HCT116 (cell line): Measurements from ENCODE around the gene STYXL2. TPM values are rescaled to one million over a fixed set of nuclear protein-coding genes. Genes with fewer than 3 reads are reported as not detected.

Experiments used
- ATAC-seq: fragments of 200-7000 bp; cut with Tn5 transposase; 2 replicates; pipeline ENCODE4 v1.9.1; 2020; ENCODE audit warnings: mild to moderate bottlenecking, moderate library complexity
- BruUV-seq: library from RNA; stranded (reverse); fragments of 400-500 nt; replicated peaks from 2 replicates; lab custom pipeline; 2021; lab: Mats Ljungman, UMichigan
- CTCF ChIA-PET: fragments of 300-600 bp; sonication (Branson Sonifier 250); formaldehyde crosslinking; loops from one replicate; lab custom pipeline; 2021; ENCODE audit warnings: antibody characterized with exemption; lab: Charles Lee
- POLR2A ChIA-PET: fragments of 300-600, 350-600 bp; sonication (Branson Sonifier 250); formaldehyde crosslinking; loops from one replicate; lab custom pipeline; 2021; ENCODE audit warnings: antibody characterized with exemption; lab: Charles Lee
- RAD21 ChIA-PET, 2 experiments: fragments of 300-600 bp; sonication (Branson Sonifier 250); formaldehyde crosslinking; loops; one replicate each; lab custom pipeline; 2023; ENCODE audit warnings: low total read pairs in 2 of 2; ENCODE audit not compliant: uncharacterized antibody in 2 of 2, unreplicated experiment in 2 of 2, low non-redundant PET in 1 of 2; lab: Charles Lee
- DNase-seq: peaks from one replicate; pipeline ENCODE4 v3.0.0-alpha.2; 2010; ENCODE audit warnings: low read depth, low spot score
- H2AFZ ChIP-seq: fragments of 200-600 bp; shearing (Covaris generic), sonication (generic); 2 replicates; pipeline ENCODE4 v1.6.1; 2017; ENCODE audit warnings: low read depth, mixed run types, mixed read lengths, antibody characterized with exemption, low read length; ENCODE audit not compliant: poor library complexity, severe bottlenecking
- H3K27ac ChIP-seq: 2 replicates; pipeline ENCODE4 v1.5.1; 2012; ENCODE audit warnings: low read depth, low read length
- H3K27me3 ChIP-seq: fragments of 200-600 bp; sonication (generic); 2 replicates; pipeline ENCODE4 v1.6.1; 2016; ENCODE audit warnings: mixed run types, low read length, mixed read lengths; ENCODE audit not compliant: insufficient read depth
- H3K36me3 ChIP-seq, 2 experiments: fragments of 200-500 bp in 1 of 2; fragments of 200-600 bp in 1 of 2; sonication (Bioruptor generic) in 1 of 2; sonication (generic) in 1 of 2; 2 replicates each; pipeline versions ENCODE4 v1.5.1 to v1.6.1; 2014 to 2016; ENCODE audit warnings: low read length in 2 of 2, inconsistent platforms in 1 of 2, mixed read lengths in 1 of 2, mixed run types in 1 of 2; ENCODE audit not compliant: insufficient read depth in 2 of 2, control insufficient read depth in 1 of 2
- H3K4me1 ChIP-seq, 2 experiments: fragments of 200-600 bp in 1 of 2; sonication (generic) in 1 of 2; 2 replicates each; pipeline versions ENCODE4 v1.5.1 to v1.6.1; 2012 to 2017; ENCODE audit warnings: low read length in 2 of 2, inconsistent platforms in 1 of 2, mild to moderate bottlenecking in 1 of 2, mixed read lengths in 1 of 2, mixed run types in 1 of 2, moderate library complexity in 1 of 2; ENCODE audit not compliant: insufficient read depth in 2 of 2, control insufficient read depth in 1 of 2
- H3K4me2 ChIP-seq: fragments of 200-600 bp; sonication (generic); 2 replicates; pipeline ENCODE4 v1.6.1; 2017; ENCODE audit warnings: mixed run types, low read length, mixed read lengths
- H3K4me3 ChIP-seq, 2 experiments: fragments of 200-600 bp in 1 of 2; sonication (generic) in 1 of 2; replicated peaks in 1 of 2; 2 replicates each; pipeline ENCODE4 v1.5.1; 2011 to 2016; ENCODE audit warnings: low read length in 2 of 2, control low read depth in 1 of 2, low read depth in 1 of 2, mild to moderate bottlenecking in 1 of 2, mixed read lengths in 1 of 2, mixed run types in 1 of 2
- H3K79me2 ChIP-seq: fragments of 200-600 bp; sonication (generic); 2 replicates; pipeline ENCODE4 v1.6.1; 2017; ENCODE audit warnings: mild to moderate bottlenecking, mixed run types, low read length, moderate library complexity, mixed read lengths; ENCODE audit not compliant: insufficient read depth
- H3K9ac ChIP-seq: fragments of 200-600 bp; sonication (generic); 2 replicates; pipeline ENCODE4 v1.6.1; 2016; ENCODE audit warnings: low read length, mixed read lengths
- H3K9me2 ChIP-seq: fragments of 200-600 bp; sonication (generic), shearing (Covaris generic); 2 replicates; pipeline ENCODE4 v1.6.1; 2017; ENCODE audit warnings: mixed run types, mild to moderate bottlenecking, moderate library complexity; ENCODE audit not compliant: insufficient read depth
- H3K9me3 ChIP-seq, 2 experiments: fragments of 200-500 bp in 1 of 2; fragments of 200-600 bp in 1 of 2; sonication (Bioruptor generic) in 1 of 2; sonication (generic) in 1 of 2; 2 replicates each; pipeline ENCODE4 v1.6.1; 2014 to 2017; ENCODE audit warnings: low read length in 2 of 2, mixed read lengths in 2 of 2, inconsistent platforms in 1 of 2, low read depth in 1 of 2, mild to moderate bottlenecking in 1 of 2, mixed run types in 1 of 2, moderate library complexity in 1 of 2; ENCODE audit not compliant: control insufficient read depth in 1 of 2, insufficient read depth in 1 of 2
- H4K20me1 ChIP-seq: fragments of 200-600 bp; sonication (generic), shearing (Covaris generic); 2 replicates; pipeline ENCODE4 v1.6.1; 2017; ENCODE audit warnings: mixed run types, mild to moderate bottlenecking, moderate library complexity; ENCODE audit not compliant: insufficient read depth
- EGR1 ChIP-seq: IDR thresholded peaks from 2 replicates; pipeline ENCODE4 v1.6.1; 2012; ENCODE audit warnings: low read depth
- ELF1 ChIP-seq: IDR thresholded peaks from 2 replicates; pipeline ENCODE4 v1.6.1; 2012; ENCODE audit warnings: low read depth, borderline replicate concordance
- EZH2 ChIP-seq: fragments of 200-600 bp; sonication (generic); IDR thresholded peaks from 2 replicates; pipeline ENCODE4 v1.6.1; 2017; ENCODE audit warnings: antibody characterized with exemption, mixed run types
- POLR2A ChIP-seq: IDR thresholded peaks from 2 replicates; pipeline ENCODE4 v1.7.0; 2011; ENCODE audit warnings: borderline replicate concordance; ENCODE audit not compliant: insufficient read depth, insufficient read length; ENCODE audit errors: extremely low read depth
- POLR2AphosphoS5 ChIP-seq: IDR thresholded peaks from 2 replicates; pipeline ENCODE4 v1.6.1; 2011; ENCODE audit warnings: mild to moderate bottlenecking, low read depth, low read length, moderate library complexity
- RAD21 ChIP-seq: IDR thresholded peaks from 2 replicates; pipeline ENCODE4 v1.6.1; 2012; ENCODE audit warnings: low read depth, mild to moderate bottlenecking
- TCF7L2 ChIP-seq: IDR thresholded peaks from 2 replicates; pipeline ENCODE4 v1.7.0; 2011; ENCODE audit warnings: borderline replicate concordance, inconsistent platforms; ENCODE audit not compliant: insufficient read depth, insufficient read length; ENCODE audit errors: extremely low read depth
- ZNF274 ChIP-seq: fragments of 200-500 bp; sonication (Bioruptor generic); IDR thresholded peaks from 2 replicates; pipeline ENCODE4 v1.6.1; 2014; ENCODE audit warnings: mild to moderate bottlenecking, low read depth, low read length, inconsistent platforms
- intact Hi-C: fragments of 100-400 bp; cut with micrococcal nuclease; formaldehyde crosslinking; loops from 2 replicates; pipeline ENCODE4 v1.10.0; 2022
- total RNA-seq: library from RNA; stranded (reverse); gene quantifications from one replicate; pipeline ENCODE4 v1.2.1, GENCODE V29; 2021; ENCODE audit not compliant: unreplicated experiment
- TF ChIP-seq, protein P1 (sequence below), 3 experiments: fragments of 200-600 bp in 1 of 3; sonication (generic) in 1 of 3; IDR thresholded peaks in 2 of 3; conservative IDR thresholded peaks in 1 of 3; 2 replicates each; pipeline ENCODE4 v1.5.1; 2012 to 2017; ENCODE audit warnings: low read depth in 2 of 3, low read length in 2 of 3, antibody characterized with exemption in 1 of 3, borderline replicate concordance in 1 of 3, control low read depth in 1 of 3, mild to moderate bottlenecking in 1 of 3, mixed read lengths in 1 of 3, mixed run types in 1 of 3, moderate library complexity in 1 of 3; ENCODE audit not compliant: insufficient read depth in 1 of 3
- TF ChIP-seq, protein P2 (sequence below): IDR thresholded peaks from 2 replicates; pipeline ENCODE4 v1.6.1; 2012
- TF ChIP-seq, protein P3 (sequence below): IDR thresholded peaks from 2 replicates; pipeline ENCODE4 v1.6.1; 2012; ENCODE audit warnings: low read depth

The STYXL2 gene
- total RNA-seq, 1 experiment from 2014 or later: not detected

DNA sequence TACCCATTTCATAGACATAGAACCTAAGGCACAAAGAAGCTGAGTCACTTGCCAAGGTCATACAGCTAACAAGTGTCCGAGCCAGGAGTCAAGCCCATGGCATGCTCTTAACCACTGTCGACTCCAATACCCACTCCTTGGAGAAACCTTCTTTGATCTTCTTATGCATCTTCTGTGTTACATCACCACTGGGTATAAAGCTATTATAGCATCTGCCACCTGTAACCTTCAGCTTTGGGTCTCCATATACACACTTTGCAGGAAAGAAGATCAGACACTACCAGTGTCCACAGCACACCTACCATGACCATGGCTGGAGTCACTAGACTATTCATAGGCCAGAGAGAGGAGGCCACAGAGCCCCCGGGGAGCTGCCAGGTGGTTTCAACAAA, 32.8 kb upstream of the STYXL2 start:
- H3K9ac ChIP-seq: no peak overlapping the region
- H3K27ac ChIP-seq: no peak overlapping the region
- ChIA-PET RAD21 (interaction anchor here (3.6 to 4.5 kb wide), 2 partner anchors 151 kb away, joined by 44 to 69 read pairs; no protein-coding TSS in a partner anchor), POLR2A (interaction anchor here (1.3 to 1.7 kb wide), 2 partner anchors 151 to 386 kb away, joined by 3 to 6 read pairs; no protein-coding TSS in a partner anchor), CTCF (interaction anchor here (1.0 to 8.4 kb wide), 2 partner anchors 150 to 479 kb away, joined by 3 to 324 read pairs; no protein-coding TSS in a partner anchor)
- ATAC-seq (no peak), DNase-seq (no peak)
- no peaks in the 10 kb centered on the region for H4K20me1 ChIP-seq
- H3K27me3 ChIP-seq: no peaks in the 10 kb centered on the region
- H3K36me3 ChIP-seq: no peaks in the 10 kb centered on the region
- no peaks in the 10 kb centered on the region for H3K9me2 ChIP-seq
- peaks cover 3 to 22% of the 10 kb centered on the region in 2 experiments; a peak in 3 of 4 replicates for H3K4me1 ChIP-seq
- no TSS peak for BruUV-seq
- H2AFZ ChIP-seq: no peak overlapping the region
- intact Hi-C loops: no loop called here
- H3K4me3 ChIP-seq: no peak overlapping the region
- no peaks in the 10 kb centered on the region for H3K9me3 ChIP-seq
- no peaks in the 10 kb centered on the region for H3K79me2 ChIP-seq
- H3K4me2 ChIP-seq: no peak overlapping the region
- TF ChIP-seq POLR2A: no peak
- no peak for TF ChIP-seq POLR2AphosphoS5
- TF ChIP-seq TCF7L2: no peak
- TF ChIP-seq ZNF274: no peak
- TF ChIP-seq, protein P1, sequence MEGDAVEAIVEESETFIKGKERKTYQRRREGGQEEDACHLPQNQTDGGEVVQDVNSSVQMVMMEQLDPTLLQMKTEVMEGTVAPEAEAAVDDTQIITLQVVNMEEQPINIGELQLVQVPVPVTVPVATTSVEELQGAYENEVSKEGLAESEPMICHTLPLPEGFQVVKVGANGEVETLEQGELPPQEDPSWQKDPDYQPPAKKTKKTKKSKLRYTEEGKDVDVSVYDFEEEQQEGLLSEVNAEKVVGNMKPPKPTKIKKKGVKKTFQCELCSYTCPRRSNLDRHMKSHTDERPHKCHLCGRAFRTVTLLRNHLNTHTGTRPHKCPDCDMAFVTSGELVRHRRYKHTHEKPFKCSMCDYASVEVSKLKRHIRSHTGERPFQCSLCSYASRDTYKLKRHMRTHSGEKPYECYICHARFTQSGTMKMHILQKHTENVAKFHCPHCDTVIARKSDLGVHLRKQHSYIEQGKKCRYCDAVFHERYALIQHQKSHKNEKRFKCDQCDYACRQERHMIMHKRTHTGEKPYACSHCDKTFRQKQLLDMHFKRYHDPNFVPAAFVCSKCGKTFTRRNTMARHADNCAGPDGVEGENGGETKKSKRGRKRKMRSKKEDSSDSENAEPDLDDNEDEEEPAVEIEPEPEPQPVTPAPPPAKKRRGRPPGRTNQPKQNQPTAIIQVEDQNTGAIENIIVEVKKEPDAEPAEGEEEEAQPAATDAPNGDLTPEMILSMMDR (IDR thresholded peaks at IDR 0.05 in 2 of 3, conservative IDR thresholded peaks at IDR 0.05 in 1 of 3; ENCODE audit: borderline replicate concordance in 1 of 3, insufficient read depth in 1 of 3, low read depth in 2 of 3, low read length in 2 of 3): no peak
- no peak for TF ChIP-seq EZH2
- TF ChIP-seq, all 23 proteins: peak for 0

DNA sequence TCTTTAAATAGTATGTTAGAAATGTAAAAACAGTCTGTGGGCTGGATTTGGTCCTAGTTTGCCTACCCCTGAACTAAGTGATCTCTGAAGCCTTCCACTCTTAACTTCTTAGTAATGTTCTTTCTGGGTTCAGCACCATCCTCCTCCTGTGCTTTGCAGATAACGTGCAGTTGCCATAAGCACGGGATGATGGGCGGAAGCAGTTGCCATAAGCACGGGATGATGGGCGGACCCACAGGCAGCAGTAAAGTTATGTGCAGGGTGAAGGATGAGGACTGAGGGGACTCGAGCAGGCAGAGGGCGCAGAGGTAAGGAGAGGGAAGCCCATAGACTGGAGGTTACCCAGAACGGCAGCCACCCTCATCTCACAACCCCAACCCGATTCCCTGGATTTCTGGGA, 29.3 kb upstream of the STYXL2 start:
- Histone ChIP-seq H3K27me3 (no peaks in the 10 kb centered on the region), H4K20me1 (no peaks in the 10 kb centered on the region), H3K79me2 (no peaks in the 10 kb centered on the region), H3K4me2 (no peak overlapping the region), H3K9me3 (no peaks in the 10 kb centered on the region), H3K27ac (no peak overlapping the region), H3K9ac (no peak overlapping the region), H2AFZ (no peak overlapping the region), H3K9me2 (no peaks in the 10 kb centered on the region), H3K4me3 (no peak overlapping the region), H3K4me1 (peaks cover 0 to 9% of the 10 kb centered on the region in 2 experiments; a peak in 3 of 4 replicates), H3K36me3 (no peaks in the 10 kb centered on the region)
- RAD21 ChIA-PET: no interaction called here
- DNase-seq (no peak), ATAC-seq (no peak)
- no TSS peak for BruUV-seq
- POLR2A ChIA-PET: no interaction called here
- intact Hi-C loops: loop anchor here (5.0 kb wide), 2 partner anchors 203 to 623 kb away; no protein-coding TSS in a partner anchor
- CTCF ChIA-PET: interaction anchor here (8.4 kb wide), 1 partner anchor 154 kb away, joined by 324 read pairs; no protein-coding TSS in a partner anchor
- no peak for TF ChIP-seq ELF1
- no peak for TF ChIP-seq RAD21
- no peak for TF ChIP-seq EGR1
- TF ChIP-seq, protein P2, sequence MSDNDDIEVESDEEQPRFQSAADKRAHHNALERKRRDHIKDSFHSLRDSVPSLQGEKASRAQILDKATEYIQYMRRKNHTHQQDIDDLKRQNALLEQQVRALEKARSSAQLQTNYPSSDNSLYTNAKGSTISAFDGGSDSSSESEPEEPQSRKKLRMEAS: no peak
- TF ChIP-seq, protein P3, sequence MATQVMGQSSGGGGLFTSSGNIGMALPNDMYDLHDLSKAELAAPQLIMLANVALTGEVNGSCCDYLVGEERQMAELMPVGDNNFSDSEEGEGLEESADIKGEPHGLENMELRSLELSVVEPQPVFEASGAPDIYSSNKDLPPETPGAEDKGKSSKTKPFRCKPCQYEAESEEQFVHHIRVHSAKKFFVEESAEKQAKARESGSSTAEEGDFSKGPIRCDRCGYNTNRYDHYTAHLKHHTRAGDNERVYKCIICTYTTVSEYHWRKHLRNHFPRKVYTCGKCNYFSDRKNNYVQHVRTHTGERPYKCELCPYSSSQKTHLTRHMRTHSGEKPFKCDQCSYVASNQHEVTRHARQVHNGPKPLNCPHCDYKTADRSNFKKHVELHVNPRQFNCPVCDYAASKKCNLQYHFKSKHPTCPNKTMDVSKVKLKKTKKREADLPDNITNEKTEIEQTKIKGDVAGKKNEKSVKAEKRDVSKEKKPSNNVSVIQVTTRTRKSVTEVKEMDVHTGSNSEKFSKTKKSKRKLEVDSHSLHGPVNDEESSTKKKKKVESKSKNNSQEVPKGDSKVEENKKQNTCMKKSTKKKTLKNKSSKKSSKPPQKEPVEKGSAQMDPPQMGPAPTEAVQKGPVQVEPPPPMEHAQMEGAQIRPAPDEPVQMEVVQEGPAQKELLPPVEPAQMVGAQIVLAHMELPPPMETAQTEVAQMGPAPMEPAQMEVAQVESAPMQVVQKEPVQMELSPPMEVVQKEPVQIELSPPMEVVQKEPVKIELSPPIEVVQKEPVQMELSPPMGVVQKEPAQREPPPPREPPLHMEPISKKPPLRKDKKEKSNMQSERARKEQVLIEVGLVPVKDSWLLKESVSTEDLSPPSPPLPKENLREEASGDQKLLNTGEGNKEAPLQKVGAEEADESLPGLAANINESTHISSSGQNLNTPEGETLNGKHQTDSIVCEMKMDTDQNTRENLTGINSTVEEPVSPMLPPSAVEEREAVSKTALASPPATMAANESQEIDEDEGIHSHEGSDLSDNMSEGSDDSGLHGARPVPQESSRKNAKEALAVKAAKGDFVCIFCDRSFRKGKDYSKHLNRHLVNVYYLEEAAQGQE: no peak
- TF ChIP-seq, protein P1 (IDR thresholded peaks at IDR 0.05 in 2 of 3, conservative IDR thresholded peaks at IDR 0.05 in 1 of 3; ENCODE audit: borderline replicate concordance in 1 of 3, insufficient read depth in 1 of 3, low read depth in 2 of 3, low read length in 2 of 3): no peak
